SK-N-SH (cell line): ENCODE measurements around the gene PTN.

Experiments
- ELF1 ChIP-seq: IDR thresholded peaks from 2 replicates; pipeline ENCODE4 v1.4.0; 2012
- POLR2AphosphoS5 ChIP-seq: IDR thresholded peaks from 2 replicates; pipeline ENCODE4 v1.6.1; 2012; ENCODE audit warnings: low read depth, low read length
- RAD21 ChIP-seq: IDR thresholded peaks from 2 replicates; pipeline ENCODE4 v1.6.1; 2012; ENCODE audit warnings: mild to moderate bottlenecking, low read length
- RCOR1 ChIP-seq: fragments of 150-350 bp; IDR thresholded peaks from 2 replicates; pipeline ENCODE4 v1.6.1; 2017; ENCODE audit warnings: antibody characterized with exemption, low read length
- RFX5 ChIP-seq: IDR thresholded peaks from 2 replicates; pipeline ENCODE4 v1.6.1; 2012; ENCODE audit warnings: mild to moderate bottlenecking, improper control_type of control experiment, low read length
- RXRA ChIP-seq: IDR thresholded peaks from 2 replicates; pipeline ENCODE4 v1.4.0; 2012; ENCODE audit warnings: low read depth, mild to moderate bottlenecking, borderline replicate concordance
- TF ChIP-seq, protein P1 (sequence below): IDR thresholded peaks from 2 replicates; pipeline ENCODE4 v1.6.1; 2012; ENCODE audit warnings: mild to moderate bottlenecking, low read depth, low read length, moderate library complexity
- TF ChIP-seq, protein P2 (sequence below): fragments of 200-600 bp; sonication (generic); IDR thresholded peaks from 2 replicates; pipeline ENCODE4 v1.6.1; 2017; ENCODE audit warnings: antibody characterized with exemption, mild to moderate bottlenecking, moderate library complexity

GRCh38 chr7:137345799-137346449 is 2.4 kb upstream of the PTN start:
- TF ChIP-seq, protein P1, sequence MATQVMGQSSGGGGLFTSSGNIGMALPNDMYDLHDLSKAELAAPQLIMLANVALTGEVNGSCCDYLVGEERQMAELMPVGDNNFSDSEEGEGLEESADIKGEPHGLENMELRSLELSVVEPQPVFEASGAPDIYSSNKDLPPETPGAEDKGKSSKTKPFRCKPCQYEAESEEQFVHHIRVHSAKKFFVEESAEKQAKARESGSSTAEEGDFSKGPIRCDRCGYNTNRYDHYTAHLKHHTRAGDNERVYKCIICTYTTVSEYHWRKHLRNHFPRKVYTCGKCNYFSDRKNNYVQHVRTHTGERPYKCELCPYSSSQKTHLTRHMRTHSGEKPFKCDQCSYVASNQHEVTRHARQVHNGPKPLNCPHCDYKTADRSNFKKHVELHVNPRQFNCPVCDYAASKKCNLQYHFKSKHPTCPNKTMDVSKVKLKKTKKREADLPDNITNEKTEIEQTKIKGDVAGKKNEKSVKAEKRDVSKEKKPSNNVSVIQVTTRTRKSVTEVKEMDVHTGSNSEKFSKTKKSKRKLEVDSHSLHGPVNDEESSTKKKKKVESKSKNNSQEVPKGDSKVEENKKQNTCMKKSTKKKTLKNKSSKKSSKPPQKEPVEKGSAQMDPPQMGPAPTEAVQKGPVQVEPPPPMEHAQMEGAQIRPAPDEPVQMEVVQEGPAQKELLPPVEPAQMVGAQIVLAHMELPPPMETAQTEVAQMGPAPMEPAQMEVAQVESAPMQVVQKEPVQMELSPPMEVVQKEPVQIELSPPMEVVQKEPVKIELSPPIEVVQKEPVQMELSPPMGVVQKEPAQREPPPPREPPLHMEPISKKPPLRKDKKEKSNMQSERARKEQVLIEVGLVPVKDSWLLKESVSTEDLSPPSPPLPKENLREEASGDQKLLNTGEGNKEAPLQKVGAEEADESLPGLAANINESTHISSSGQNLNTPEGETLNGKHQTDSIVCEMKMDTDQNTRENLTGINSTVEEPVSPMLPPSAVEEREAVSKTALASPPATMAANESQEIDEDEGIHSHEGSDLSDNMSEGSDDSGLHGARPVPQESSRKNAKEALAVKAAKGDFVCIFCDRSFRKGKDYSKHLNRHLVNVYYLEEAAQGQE = no peak
- TF ChIP-seq RXRA = no peak
- TF ChIP-seq RCOR1 = no peak
- no peak for TF ChIP-seq ELF1
- TF ChIP-seq RFX5 = no peak
- TF ChIP-seq POLR2AphosphoS5 = no peak
- TF ChIP-seq, protein P2, sequence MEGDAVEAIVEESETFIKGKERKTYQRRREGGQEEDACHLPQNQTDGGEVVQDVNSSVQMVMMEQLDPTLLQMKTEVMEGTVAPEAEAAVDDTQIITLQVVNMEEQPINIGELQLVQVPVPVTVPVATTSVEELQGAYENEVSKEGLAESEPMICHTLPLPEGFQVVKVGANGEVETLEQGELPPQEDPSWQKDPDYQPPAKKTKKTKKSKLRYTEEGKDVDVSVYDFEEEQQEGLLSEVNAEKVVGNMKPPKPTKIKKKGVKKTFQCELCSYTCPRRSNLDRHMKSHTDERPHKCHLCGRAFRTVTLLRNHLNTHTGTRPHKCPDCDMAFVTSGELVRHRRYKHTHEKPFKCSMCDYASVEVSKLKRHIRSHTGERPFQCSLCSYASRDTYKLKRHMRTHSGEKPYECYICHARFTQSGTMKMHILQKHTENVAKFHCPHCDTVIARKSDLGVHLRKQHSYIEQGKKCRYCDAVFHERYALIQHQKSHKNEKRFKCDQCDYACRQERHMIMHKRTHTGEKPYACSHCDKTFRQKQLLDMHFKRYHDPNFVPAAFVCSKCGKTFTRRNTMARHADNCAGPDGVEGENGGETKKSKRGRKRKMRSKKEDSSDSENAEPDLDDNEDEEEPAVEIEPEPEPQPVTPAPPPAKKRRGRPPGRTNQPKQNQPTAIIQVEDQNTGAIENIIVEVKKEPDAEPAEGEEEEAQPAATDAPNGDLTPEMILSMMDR = no peak
- no peak for TF ChIP-seq RAD21
